Mucosa of rectum (tissue), 2 donors: ENCODE data around the gene WARS2.
A peak's percentile ranks its signal among the peaks of the same experiment; 100 is the strongest.

Experiments used
- H3K27ac ChIP-seq, 2 donors: one replicate each; pipeline ENCODE4 v1.7.0; 2013; ENCODE audit warnings: inconsistent platforms in 2 of 2, low read depth in 2 of 2, low read length in 2 of 2
- H3K27me3 ChIP-seq, 2 donors: one replicate each; pipeline ENCODE4 v1.7.0; 2013; ENCODE audit warnings: low read length in 2 of 2; ENCODE audit not compliant: control insufficient read depth in 2 of 2, insufficient read depth in 2 of 2
- H3K36me3 ChIP-seq, 2 donors: one replicate each; pipeline ENCODE4 v1.7.0; 2013; ENCODE audit warnings: low read length in 2 of 2; ENCODE audit not compliant: control insufficient read depth in 2 of 2, insufficient read depth in 2 of 2
- H3K4me1 ChIP-seq, 2 donors: one replicate each; pipeline ENCODE4 v1.7.0; 2013; ENCODE audit warnings: low read length in 2 of 2, mild to moderate bottlenecking in 1 of 2; ENCODE audit not compliant: control insufficient read depth in 2 of 2, insufficient read depth in 2 of 2
- H3K4me3 ChIP-seq, 2 donors: one replicate each; pipeline ENCODE4 v1.7.0; 2013; ENCODE audit warnings: low read length in 2 of 2
- H3K9ac ChIP-seq, 2 donors: one replicate each; pipeline ENCODE4 v1.7.0; 2013; ENCODE audit warnings: low read length in 2 of 2, low read depth in 1 of 2, mild to moderate bottlenecking in 1 of 2
- H3K9me3 ChIP-seq, 2 donors: one replicate each; pipeline ENCODE4 v1.7.0; 2013; ENCODE audit warnings: low read length in 2 of 2; ENCODE audit not compliant: control insufficient read depth in 2 of 2
- donor health status: healthy.
- donor health status: Normal muscosa, but diverticular disease.

WARS2 gene

GRCh38 chr1:118988186-118989005, 152.1 kb downstream of the WARS2 start, which contains the start of gene TBX15:
Gene TBX15 (minus strand): TSS chr1:118988343. CDS start chr1:118987795, 548 bp downstream.
- Histone ChIP-seq H3K27ac (no peak within 1 kb of the TSS), H3K9ac (peak within 1 kb of the TSS in 1 of 2 donors; percentile 10), H3K27me3 (peaks cover 86 to 95% of the 10 kb centered on the region in 2 donors), H3K4me3 (peak within 1 kb of the TSS; percentile 17 to 37), H3K36me3 (no peaks in the 10 kb centered on the region), H3K9me3 (peaks cover 0 to 1% of the 10 kb centered on the region in 2 donors), H3K4me1 (peaks cover 0 to 6% of the 10 kb centered on the region in 2 donors)

- Histone ChIP-seq H3K36me3 (no peaks in the 10 kb centered on the region), H3K4me1 (peaks cover 0 to 8% of the 10 kb centered on the region in 2 donors), H3K27ac (no peak overlapping the region), H3K9me3 (peaks cover 0 to 1% of the 10 kb centered on the region in 2 donors), H3K9ac (peak overlapping the region in 1 of 2 donors; percentile 10), H3K4me3 (peak overlapping the region; percentile 17 to 37), H3K27me3 (peaks cover 87 to 96% of the 10 kb centered on the region in 2 donors)
Observed at GRCh38 chr1:118987468-118988185, 152.8 kb downstream of the WARS2 start.

- H3K9me3 ChIP-seq = peaks cover 0 to 1% of the 10 kb centered on the region in 2 donors
- no peak overlapping the region for H3K9ac ChIP-seq
- H3K4me3 ChIP-seq = peak overlapping the region; percentile 17 to 37
- peaks cover 0 to 8% of the 10 kb centered on the region in 2 donors for H3K4me1 ChIP-seq
- H3K27me3 ChIP-seq = peaks cover 85 to 93% of the 10 kb centered on the region in 2 donors
- no peaks in the 10 kb centered on the region for H3K36me3 ChIP-seq
- H3K27ac ChIP-seq = no peak overlapping the region
Observed at GRCh38 chr1:118986555-118987467, 153.6 kb downstream of the WARS2 start.

- H3K36me3 ChIP-seq = no peaks in the 10 kb centered on the region
- H3K27ac ChIP-seq = no peak overlapping the region
- H3K9ac ChIP-seq = no peak overlapping the region
- H3K27me3 ChIP-seq = peaks cover 81 to 94% of the 10 kb centered on the region in 2 donors
- H3K4me3 ChIP-seq = no peak overlapping the region
- H3K4me1 ChIP-seq = peaks cover 0 to 8% of the 10 kb centered on the region in 2 donors
- H3K9me3 ChIP-seq = peaks cover 0 to 1% of the 10 kb centered on the region in 2 donors
Observed at GRCh38 chr1:118985640-118986554, 154.6 kb downstream of the WARS2 start.

- H3K9me3 ChIP-seq = peaks cover 0 to 1% of the 10 kb centered on the region in 2 donors
- no peak overlapping the region for H3K27ac ChIP-seq
- H3K4me1 ChIP-seq = peaks cover 0 to 8% of the 10 kb centered on the region in 2 donors
- peaks cover 77 to 91% of the 10 kb centered on the region in 2 donors for H3K27me3 ChIP-seq
- H3K9ac ChIP-seq = no peak overlapping the region
- no peaks in the 10 kb centered on the region for H3K36me3 ChIP-seq
- H3K4me3 ChIP-seq = peak overlapping the region in 1 of 2 donors; percentile 37
Observed at GRCh38 chr1:118984722-118985639, 155.5 kb downstream of the WARS2 start.

GRCh38 chr1:118984086-118984721, 156.2 kb downstream of the WARS2 start:
- Histone ChIP-seq H3K36me3 (no peaks in the 10 kb centered on the region), H3K9me3 (peaks cover 0 to 1% of the 10 kb centered on the region in 2 donors), H3K9ac (no peak overlapping the region), H3K27me3 (peaks cover 74 to 91% of the 10 kb centered on the region in 2 donors), H3K4me1 (peaks cover 0 to 8% of the 10 kb centered on the region in 2 donors), H3K27ac (no peak overlapping the region), H3K4me3 (peak overlapping the region in 1 of 2 donors; percentile 37)

GRCh38 chr1:118983558-118984041, 156.9 kb downstream of the WARS2 start:
- Histone ChIP-seq H3K27me3 (peaks cover 73 to 91% of the 10 kb centered on the region in 2 donors), H3K4me3 (no peak overlapping the region), H3K4me1 (peaks cover 0 to 10% of the 10 kb centered on the region in 2 donors), H3K9ac (no peak overlapping the region), H3K36me3 (no peaks in the 10 kb centered on the region), H3K27ac (no peak overlapping the region), H3K9me3 (peaks cover 0 to 1% of the 10 kb centered on the region in 2 donors)
